H9 (cell line): Measurements from ENCODE around the gene UPK3A. TPM values are rescaled to one million over a fixed set of nuclear protein-coding genes. Genes with fewer than 3 reads are reported as not detected.

Experiments
- DNase-seq: peaks from one replicate; pipeline ENCODE4 v3.0.0-alpha.2; 2017
- H2AFZ ChIP-seq: one replicate; pipeline ENCODE4 v1.6.1; 2013; ENCODE audit warnings: mild to moderate bottlenecking, low read length, control low read depth, moderate library complexity
- H2AK5ac ChIP-seq: 2 replicates; pipeline ENCODE4 v1.6.1; 2013; ENCODE audit warnings: low read length, control low read depth, mixed read lengths; ENCODE audit not compliant: insufficient read length
- H2BK120ac ChIP-seq: one replicate; pipeline ENCODE4 v1.6.1; 2013; ENCODE audit warnings: low read depth, mild to moderate bottlenecking, low read length, control low read depth, inconsistent platforms; ENCODE audit not compliant: poor library complexity, severe bottlenecking
- H2BK12ac ChIP-seq: 2 replicates; pipeline ENCODE4 v1.6.1; 2013; ENCODE audit warnings: low read length, control low read depth, mixed read lengths, low read depth; ENCODE audit not compliant: insufficient read length
- H2BK15ac ChIP-seq: 2 replicates; pipeline ENCODE4 v1.6.1; 2013; ENCODE audit warnings: low read depth, low read length, control low read depth
- H2BK20ac ChIP-seq: one replicate; pipeline ENCODE4 v1.6.1; 2013; ENCODE audit warnings: low read depth, mild to moderate bottlenecking, low read length, control low read depth, inconsistent platforms; ENCODE audit not compliant: poor library complexity, severe bottlenecking
- H2BK5ac ChIP-seq: 2 replicates; pipeline ENCODE4 v1.6.1; 2013; ENCODE audit warnings: low read length, control low read depth, mixed read lengths; ENCODE audit not compliant: insufficient read length
- H3K14ac ChIP-seq: 2 replicates; pipeline ENCODE4 v1.6.1; 2013; ENCODE audit warnings: low read length, control low read depth; ENCODE audit not compliant: insufficient read depth
- H3K18ac ChIP-seq: 2 replicates; pipeline ENCODE4 v1.6.1; 2013; ENCODE audit warnings: low read depth, mild to moderate bottlenecking, mixed read lengths, low read length, control low read depth; ENCODE audit not compliant: insufficient read length
- H3K23ac ChIP-seq: 2 replicates; pipeline ENCODE4 v1.6.1; 2013; ENCODE audit warnings: low read length, control low read depth, mixed read lengths, low read depth; ENCODE audit not compliant: insufficient read length
- H3K23me2 ChIP-seq: 2 replicates; pipeline ENCODE4 v1.6.1; 2013; ENCODE audit warnings: low read depth, mild to moderate bottlenecking, mixed read lengths, low read length, control low read depth; ENCODE audit not compliant: insufficient read length, poor library complexity, severe bottlenecking
- H3K27ac ChIP-seq: 2 replicates; pipeline ENCODE4 v1.5.1; 2013; ENCODE audit warnings: low read length, control low read depth, mixed read lengths, low read depth; ENCODE audit not compliant: insufficient read length
- H3K27me3 ChIP-seq: 2 replicates; pipeline ENCODE4 v1.6.1; 2013; ENCODE audit warnings: low read length, control low read depth, inconsistent platforms; ENCODE audit not compliant: insufficient read depth
- H3K4ac ChIP-seq: 2 replicates; pipeline ENCODE4 v1.6.1; 2013; ENCODE audit warnings: low read depth, mild to moderate bottlenecking, control low read depth, inconsistent platforms, low read length, moderate library complexity
- H3K4me1 ChIP-seq: 2 replicates; pipeline ENCODE4 v1.6.1; 2013; ENCODE audit warnings: low read length, control low read depth, inconsistent platforms; ENCODE audit not compliant: insufficient read depth
- H3K4me2 ChIP-seq: 2 replicates; pipeline ENCODE4 v1.6.1; 2013; ENCODE audit warnings: low read length, control low read depth, mixed read lengths; ENCODE audit not compliant: insufficient read length, insufficient read depth
- H3K56ac ChIP-seq: 2 replicates; pipeline ENCODE4 v1.6.1; 2013; ENCODE audit warnings: low read depth, mild to moderate bottlenecking, mixed read lengths, low read length, control low read depth; ENCODE audit not compliant: insufficient read length
- H3K79me1 ChIP-seq: 2 replicates; pipeline ENCODE4 v1.6.1; 2013; ENCODE audit warnings: low read depth, mild to moderate bottlenecking, moderate library complexity, low read length, control low read depth, inconsistent platforms; ENCODE audit not compliant: insufficient read depth, poor library complexity, severe bottlenecking
- H3K79me2 ChIP-seq: 2 replicates; pipeline ENCODE4 v1.6.1; 2013; ENCODE audit warnings: low read length, control low read depth, inconsistent platforms; ENCODE audit not compliant: insufficient read depth
- H3K9ac ChIP-seq: 2 replicates; pipeline ENCODE4 v1.6.1; 2013; ENCODE audit warnings: low read length, control low read depth, mixed read lengths; ENCODE audit not compliant: insufficient read length; ENCODE audit errors: extremely low read depth
- H3K9me3 ChIP-seq: one replicate; pipeline ENCODE4 v1.6.1; 2013; ENCODE audit warnings: low read depth, low read length, inconsistent platforms; ENCODE audit not compliant: control insufficient read depth
- H3T11ph ChIP-seq: one replicate; pipeline ENCODE4 v1.6.1; 2013; ENCODE audit warnings: mild to moderate bottlenecking, low read length, control low read depth, inconsistent platforms
- H4K20me1 ChIP-seq: one replicate; pipeline ENCODE4 v1.6.1; 2013; ENCODE audit not compliant: control insufficient read depth, insufficient read length, insufficient read depth
- H4K5ac ChIP-seq: 2 replicates; pipeline ENCODE4 v1.6.1; 2013; ENCODE audit warnings: low read depth, mild to moderate bottlenecking, mixed read lengths, low read length, control low read depth; ENCODE audit not compliant: insufficient read length
- H4K8ac ChIP-seq: replicated peaks from 2 replicates; pipeline ENCODE4 v1.6.1; 2013; ENCODE audit warnings: low read length, control low read depth, mixed read lengths, low read depth; ENCODE audit not compliant: insufficient read length
- H4K91ac ChIP-seq: 2 replicates; pipeline ENCODE4 v1.6.1; 2013; ENCODE audit warnings: low read depth, mild to moderate bottlenecking, moderate library complexity, mixed read lengths, low read length, control low read depth; ENCODE audit not compliant: insufficient read length
- H3K27ac Mint-ChIP-seq, 3 experiments: 2 replicates in 2 of 3; 3 replicates in 1 of 3; pipeline ENCODE4 v1.8.0; 2020 to 2021; ENCODE audit warnings: mixed read lengths in 3 of 3, mild to moderate bottlenecking in 1 of 3, moderate library complexity in 1 of 3
- H3K27me3 Mint-ChIP-seq: 2 replicates; pipeline ENCODE4 v1.8.0; 2021; ENCODE audit warnings: low read depth, mild to moderate bottlenecking, moderate library complexity, mixed read lengths
- H3K36me3 Mint-ChIP-seq, 3 experiments: 2 replicates in 2 of 3; 3 replicates in 1 of 3; pipeline ENCODE4 v1.8.0; 2020 to 2021; ENCODE audit warnings: low read depth in 3 of 3, mixed read lengths in 3 of 3; ENCODE audit not compliant: insufficient read depth in 1 of 3
- H3K4me1 Mint-ChIP-seq, 2 experiments: 2 replicates each; pipeline ENCODE4 v1.8.0; 2020; ENCODE audit warnings: mixed read lengths in 2 of 2
- H3K4me3 Mint-ChIP-seq, 2 experiments: 2 replicates in 1 of 2; 3 replicates in 1 of 2; pipeline ENCODE4 v1.8.0; 2020 to 2021; ENCODE audit warnings: mild to moderate bottlenecking in 2 of 2, mixed read lengths in 2 of 2, moderate library complexity in 1 of 2
- H3K9me3 Mint-ChIP-seq, 2 experiments: 2 replicates in 1 of 2; 3 replicates in 1 of 2; pipeline ENCODE4 v1.8.0; 2020; ENCODE audit warnings: mild to moderate bottlenecking in 2 of 2, mixed read lengths in 2 of 2, moderate library complexity in 1 of 2
- WGBS: extraction: QIAGEN DNeasy Blood & Tissue Kit; methylation state at CpG from one replicate; pipeline ENCODE4 v1.1.7; 2013; ENCODE audit warnings: missing lambda C conversion rate, low lambda C conversion rate, mixed read lengths; ENCODE audit not compliant: insufficient read length; ENCODE audit errors: extremely low coverage; 5-methylcytosine and 5-hydroxymethylcytosine counted together
- total RNA-seq: library from RNA; stranded (reverse); gene quantifications from 2 replicates; pipeline ENCODE4 v1.2.1, GENCODE V29; 2021
- TF ChIP-seq, protein P1 (sequence below): fragments of 200-600 bp; sonication (generic); conservative IDR thresholded peaks from 3 replicates; pipeline ENCODE4 v1.8.0; 2021; ENCODE audit warnings: antibody characterized with exemption, mild to moderate bottlenecking

Gene UPK3A
- total RNA-seq, 1 experiment from 2014 or later: not detected

DNA sequence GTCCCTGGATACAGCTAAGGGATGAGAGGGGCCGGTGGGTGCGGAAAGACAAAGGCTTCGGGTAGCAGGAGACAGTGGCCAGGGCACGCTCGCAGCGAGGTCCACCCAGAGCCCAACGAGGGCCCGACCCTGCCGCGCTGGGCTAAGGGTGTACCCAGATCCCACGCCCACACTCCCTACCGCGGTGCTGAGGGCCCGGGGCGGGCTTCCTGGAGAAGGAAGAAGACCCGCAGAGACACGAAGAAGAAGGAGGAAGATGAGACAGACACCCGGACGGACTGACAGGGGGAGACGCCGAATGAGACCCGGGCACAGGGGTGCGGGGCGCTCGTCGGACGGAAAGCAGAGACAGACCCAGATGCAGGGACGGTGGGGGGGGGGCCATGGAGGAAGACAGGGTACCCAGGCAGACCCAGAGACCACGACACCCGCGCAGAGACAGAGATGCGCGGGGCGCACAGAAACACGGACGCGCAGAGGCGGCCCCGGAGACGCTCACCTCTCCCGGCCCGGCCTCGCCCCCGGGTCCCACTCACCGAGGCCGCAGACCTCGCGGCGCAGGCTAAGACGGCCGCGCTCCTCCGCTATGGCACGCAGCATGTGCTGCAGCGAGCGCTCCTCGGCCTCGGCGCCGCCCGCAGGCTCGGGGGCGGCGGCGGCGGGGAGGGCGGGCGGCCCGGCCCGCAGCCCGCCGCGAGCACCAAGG, 44.5 kb upstream of the UPK3A start:
- Histone ChIP-seq H2BK120ac (no peak overlapping the region), H3K79me2 (no peaks in the 10 kb centered on the region; the same call in 1 of the 2 replicates), H3K14ac (no peak overlapping the region; the same call in 1 of the 2 replicates), H3K27ac (no peak overlapping the region), H3K4me1 (no peaks in the 10 kb centered on the region), H3K23me2 (peaks cover 11% of the 10 kb centered on the region), H3K4me2 (peak overlapping the region; percentile 58), H3K18ac (no peak overlapping the region), H2BK5ac (no peak overlapping the region), H3K27me3 (no peaks in the 10 kb centered on the region), H2AFZ (no peak overlapping the region), H2BK15ac (no peak overlapping the region), H4K20me1 (no peaks in the 10 kb centered on the region), H3K56ac (no peak overlapping the region), H2BK12ac (no peak overlapping the region), H4K5ac (no peak overlapping the region), H3K23ac (no peak overlapping the region), H4K8ac (no peak overlapping the region), H3K9me3 (no peaks in the 10 kb centered on the region), H3K79me1 (no peaks in the 10 kb centered on the region), H3K9ac (no peak overlapping the region), H3T11ph (no peak overlapping the region), H3K4ac (no peak overlapping the region), H4K91ac (no peak overlapping the region), H2BK20ac (no peak overlapping the region), H2AK5ac (no peak overlapping the region)
- Mint-ChIP-seq H3K4me3 (peak overlapping the region; percentile 79 to 95), H3K9me3 (no peaks in the 10 kb centered on the region; a peak in 1 of 5 replicates), H3K36me3 (peaks cover 10 to 13% (median 10%) of the 10 kb centered on the region in 3 experiments; a peak in 5 of 7 replicates), H3K4me1 (peaks cover 26 to 37% of the 10 kb centered on the region in 2 experiments), H3K27me3 (peaks cover 16% of the 10 kb centered on the region), H3K27ac (peak overlapping the region in 1 of 3 experiments; percentile 74; a peak in 1 of 7 replicates)
- no CpG with 5 or more reads among the region's 73 CpGs for WGBS
- no peak for DNase-seq
- TF ChIP-seq, protein P1, sequence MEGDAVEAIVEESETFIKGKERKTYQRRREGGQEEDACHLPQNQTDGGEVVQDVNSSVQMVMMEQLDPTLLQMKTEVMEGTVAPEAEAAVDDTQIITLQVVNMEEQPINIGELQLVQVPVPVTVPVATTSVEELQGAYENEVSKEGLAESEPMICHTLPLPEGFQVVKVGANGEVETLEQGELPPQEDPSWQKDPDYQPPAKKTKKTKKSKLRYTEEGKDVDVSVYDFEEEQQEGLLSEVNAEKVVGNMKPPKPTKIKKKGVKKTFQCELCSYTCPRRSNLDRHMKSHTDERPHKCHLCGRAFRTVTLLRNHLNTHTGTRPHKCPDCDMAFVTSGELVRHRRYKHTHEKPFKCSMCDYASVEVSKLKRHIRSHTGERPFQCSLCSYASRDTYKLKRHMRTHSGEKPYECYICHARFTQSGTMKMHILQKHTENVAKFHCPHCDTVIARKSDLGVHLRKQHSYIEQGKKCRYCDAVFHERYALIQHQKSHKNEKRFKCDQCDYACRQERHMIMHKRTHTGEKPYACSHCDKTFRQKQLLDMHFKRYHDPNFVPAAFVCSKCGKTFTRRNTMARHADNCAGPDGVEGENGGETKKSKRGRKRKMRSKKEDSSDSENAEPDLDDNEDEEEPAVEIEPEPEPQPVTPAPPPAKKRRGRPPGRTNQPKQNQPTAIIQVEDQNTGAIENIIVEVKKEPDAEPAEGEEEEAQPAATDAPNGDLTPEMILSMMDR: no peak
